Hematopoietic multipotent progenitor cell treated with erythropoietin and hydrocortisone succinate and interleukin-3 and kit ligand, for 6 days (in vitro differentiated cells): ENCODE measurements around the gene ALX4.

Experiments used
- DNase-seq: peaks from one replicate; pipeline ENCODE4 v3.0.0-alpha.2; 2015

Gene ALX4

DNA sequence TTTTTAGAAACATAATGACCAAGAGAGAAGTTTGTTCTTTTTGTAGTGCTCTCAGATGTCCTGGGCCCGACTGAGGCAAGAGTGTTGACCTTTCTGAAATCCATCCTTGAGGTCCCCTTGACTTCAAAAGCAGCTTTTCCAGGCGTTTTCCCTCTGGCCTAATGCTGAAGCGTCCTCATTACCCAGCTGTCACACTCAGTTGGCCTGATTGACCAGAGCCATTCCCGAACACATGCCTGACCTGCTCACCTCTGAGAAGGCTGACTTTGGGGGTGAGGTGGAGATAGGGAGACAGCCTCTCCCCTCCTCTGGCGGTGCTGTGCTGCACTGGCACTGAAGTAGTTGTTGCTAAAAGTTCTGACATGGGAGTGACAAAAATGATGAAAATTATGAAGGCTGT, 66.9 kb downstream of the ALX4 start:
- DNase-seq: no peak

- DNase-seq: no peak
Measured at GRCh38 chr11:44241851-44242250, 68.1 kb downstream of the ALX4 start.

GRCh38 chr11:44237156-44237555, 72.8 kb downstream of the ALX4 start:
- DNase-seq: no peak

DNA sequence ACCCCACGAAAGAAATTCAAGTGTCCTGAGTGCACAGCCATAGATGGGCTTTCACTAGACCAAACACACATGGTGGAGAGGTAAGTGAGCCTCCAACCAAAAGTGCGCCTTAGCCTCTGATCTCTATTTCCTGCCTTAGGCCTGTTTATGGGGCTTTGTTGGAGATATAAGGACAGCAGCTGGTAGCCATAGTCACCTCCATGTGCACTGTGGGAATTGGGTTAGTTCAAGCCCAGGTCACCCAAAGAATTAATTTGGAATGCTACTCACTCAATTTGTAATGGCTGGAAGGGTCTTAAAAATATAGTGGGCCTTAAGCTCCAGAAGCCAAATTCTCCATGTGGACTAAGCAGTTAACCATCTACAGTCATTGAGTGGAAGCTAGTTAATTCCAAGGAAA, 73.6 kb downstream of the ALX4 start:
- no peak for DNase-seq

DNA sequence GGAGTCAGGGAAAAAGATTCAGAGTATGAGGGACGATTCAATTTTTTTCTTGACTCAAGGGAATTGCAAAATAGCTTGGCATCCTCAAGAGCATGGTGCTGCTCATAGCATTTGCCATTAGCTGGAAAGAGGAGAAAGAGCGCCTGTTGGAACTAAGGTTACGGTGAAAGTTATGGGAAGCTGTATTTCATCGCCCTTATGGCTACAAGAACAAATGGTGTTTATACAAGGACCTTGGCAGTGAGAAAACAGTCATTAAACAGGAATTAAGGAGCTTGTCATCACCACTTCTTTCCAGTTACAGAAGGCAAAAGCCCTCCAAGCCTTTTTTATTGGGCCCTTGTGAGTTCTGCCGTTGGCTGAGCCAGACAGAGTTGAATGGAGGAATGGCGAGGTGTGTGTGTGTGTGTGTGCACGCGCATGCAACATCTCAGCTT, 74.2 kb downstream of the ALX4 start:
- no peak for DNase-seq

GRCh38 chr11:44229624-44230023, 80.3 kb downstream of the ALX4 start:
- no peak for DNase-seq

- no peak for DNase-seq
Measured at GRCh38 chr11:44229098-44229497, 80.8 kb downstream of the ALX4 start.

DNA sequence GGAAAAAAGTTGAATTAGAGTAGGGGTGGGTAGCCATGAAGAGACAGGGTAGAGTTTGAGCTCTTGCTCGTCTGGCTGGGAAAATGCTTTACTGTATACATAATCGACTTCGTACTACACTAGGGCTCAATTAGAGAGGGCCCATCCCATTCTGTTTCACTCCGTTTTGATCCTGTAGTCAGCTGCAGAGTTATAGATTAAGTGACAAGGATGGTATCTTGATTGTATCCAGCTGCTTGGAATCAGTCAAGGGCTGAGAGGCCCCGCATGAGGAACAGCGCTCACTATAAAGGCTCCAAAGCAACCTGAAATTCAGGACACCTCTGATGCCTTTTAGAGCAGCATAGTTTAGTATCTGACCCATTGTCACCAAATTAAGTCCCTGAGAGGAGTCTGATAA, 81.6 kb downstream of the ALX4 start:
- no peak for DNase-seq

GRCh38 chr11:44226945-44227344, 83.0 kb downstream of the ALX4 start:
- DNase-seq: no peak

- DNase-seq: no peak
Measured at GRCh38 chr11:44226490-44226889, 83.4 kb downstream of the ALX4 start.

GRCh38 chr11:44224867-44225501, 85.0 kb downstream of the ALX4 start:
- DNase-seq: no peak

DNA sequence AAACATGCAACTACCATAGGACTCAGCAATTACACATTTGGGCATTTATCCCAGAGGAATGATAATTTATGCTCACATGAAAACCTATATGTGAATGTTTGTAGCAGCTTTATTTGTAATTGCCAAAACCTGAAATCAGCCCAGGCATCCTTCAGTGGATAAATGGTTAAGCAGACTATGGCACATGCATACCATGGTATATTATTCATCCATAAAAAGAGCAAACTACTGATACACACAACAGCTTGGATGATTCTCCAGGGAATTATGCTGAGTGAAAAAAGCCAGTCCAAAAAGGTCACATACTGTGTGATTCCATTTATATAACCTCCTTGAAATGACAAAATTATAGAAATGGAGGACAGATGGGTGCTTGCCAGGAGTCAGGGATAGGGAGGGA, 86.7 kb downstream of the ALX4 start:
- no peak for DNase-seq

DNA sequence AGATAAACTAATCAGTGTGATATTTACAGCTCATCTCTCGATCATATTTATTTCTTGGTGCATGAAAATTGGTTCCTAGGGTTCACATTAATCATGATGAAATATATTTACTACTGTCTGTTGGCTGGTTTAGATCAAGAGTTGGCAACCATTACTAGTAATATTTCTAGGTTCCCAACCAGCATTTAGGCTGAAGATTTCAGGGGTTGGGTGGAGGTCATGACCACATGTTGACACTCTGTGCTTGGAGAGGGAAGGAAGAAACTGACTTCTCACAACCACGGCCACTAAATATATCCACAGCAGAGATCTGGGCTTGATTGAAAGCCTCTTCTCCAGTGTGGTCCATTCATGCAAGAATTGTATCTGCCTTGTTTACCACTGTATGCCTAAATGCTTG, 87.9 kb downstream of the ALX4 start:
- DNase-seq: no peak

GRCh38 chr11:44221456-44221855, 88.5 kb downstream of the ALX4 start:
- no peak for DNase-seq

DNA sequence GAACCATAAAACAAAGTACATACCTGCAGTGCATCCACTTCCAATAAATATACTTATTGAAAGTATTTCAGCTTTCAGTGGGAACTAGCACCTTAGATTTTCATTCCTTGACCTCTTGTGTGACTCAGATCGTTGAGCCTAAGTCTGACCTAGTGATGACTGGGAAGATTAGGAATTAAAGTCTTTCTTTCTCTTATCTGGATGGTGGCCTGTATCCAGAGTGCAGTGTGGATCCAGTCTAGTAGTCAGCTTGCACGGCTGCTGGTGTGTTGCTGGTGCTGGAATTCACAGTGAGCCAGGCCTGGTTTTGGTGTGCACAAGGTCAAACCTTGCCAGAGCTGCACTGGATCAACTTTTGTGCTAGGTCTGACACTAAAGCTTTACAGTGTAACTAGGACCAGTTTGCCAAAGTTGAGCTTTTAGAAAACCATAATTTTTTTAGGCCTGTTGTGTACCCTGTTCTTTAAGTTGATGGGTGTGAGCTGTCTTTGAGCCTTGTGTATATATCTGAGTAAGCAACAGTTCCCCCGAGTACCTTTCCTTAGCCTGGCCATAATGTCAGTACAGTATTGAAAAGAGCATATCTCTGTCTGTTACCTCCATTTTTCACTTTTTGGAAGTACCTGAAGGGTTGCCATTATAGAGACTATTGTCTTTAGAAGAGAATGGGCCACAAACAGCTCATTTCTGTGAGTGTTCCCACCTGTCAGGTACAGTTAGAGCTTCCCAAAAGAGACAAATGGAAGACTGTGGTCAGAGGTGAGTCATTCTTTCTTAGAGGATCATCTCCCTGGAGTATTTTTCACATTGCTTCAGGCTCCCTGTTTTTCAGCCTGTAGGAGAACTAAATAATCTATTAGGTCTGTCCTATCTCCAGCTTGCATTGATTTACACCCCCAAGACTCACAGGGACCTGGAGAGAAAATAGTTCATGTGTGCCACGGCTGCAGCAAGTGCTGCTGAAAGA, 89.8 kb downstream of the ALX4 start:
- DNase-seq: no peak

- DNase-seq: no peak
Measured at GRCh38 chr11:44217432-44217831, 92.5 kb downstream of the ALX4 start.

GRCh38 chr11:44213148-44213547, 96.8 kb downstream of the ALX4 start:
- no peak for DNase-seq

DNA sequence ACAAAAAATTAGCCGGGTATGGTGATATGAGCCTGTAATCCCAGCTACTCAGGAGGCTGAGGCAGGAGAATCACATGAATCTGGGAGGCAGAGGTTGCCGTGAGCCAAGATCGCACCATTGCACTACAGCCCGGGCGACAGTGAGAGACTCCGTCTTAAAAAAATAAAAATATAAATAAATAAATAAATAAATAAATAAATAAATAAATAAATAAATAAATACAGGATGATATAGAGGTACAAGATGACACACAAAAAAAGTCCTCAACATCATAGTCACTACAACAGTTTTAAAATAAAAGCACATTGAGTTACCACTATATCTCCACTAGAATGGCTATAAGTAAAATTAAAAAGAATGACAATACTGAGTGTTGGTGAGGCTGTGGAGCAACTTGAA, 97.8 kb downstream of the ALX4 start:
- DNase-seq: no peak
